Neural cell (in vitro differentiated cells): ENCODE results near the gene SLC44A4. TPM values are rescaled to one million over a fixed set of nuclear protein-coding genes. Genes with fewer than 3 reads are reported as not detected.

Experiments
- H2AFZ ChIP-seq: fragments of 200-600, 300-800 bp; sonication (generic), shearing (Covaris generic); 2 replicates; pipeline ENCODE4 v1.6.0; 2014; ENCODE audit warnings: low read depth, mild to moderate bottlenecking, antibody characterized with exemption, low read length, moderate library complexity
- H3F3A ChIP-seq: fragments of 200-600 bp; shearing (Covaris generic); 2 replicates; pipeline ENCODE4 v1.6.1; 2016; ENCODE audit warnings: mild to moderate bottlenecking, moderate library complexity, mixed read lengths, antibody characterized with exemption, low read length; ENCODE audit not compliant: insufficient read depth, poor library complexity, severe bottlenecking
- H3K27ac ChIP-seq: fragments of 200-600, 300-800 bp; sonication (generic), shearing (Covaris generic); 2 replicates; pipeline ENCODE4 v1.5.1; 2014; ENCODE audit warnings: mild to moderate bottlenecking, low read length, moderate library complexity
- H3K27me3 ChIP-seq: fragments of 300-800, 200-600 bp; sonication (generic), shearing (Covaris generic); 2 replicates; pipeline ENCODE4 v1.6.0; 2014; ENCODE audit warnings: mild to moderate bottlenecking, low read depth, low read length, moderate library complexity; ENCODE audit not compliant: insufficient read depth
- H3K36me3 ChIP-seq: fragments of 300-800, 200-600 bp; sonication (generic), shearing (Covaris generic); 2 replicates; pipeline ENCODE4 v1.5.1; 2014; ENCODE audit warnings: mild to moderate bottlenecking, antibody characterized with exemption, low read length, moderate library complexity; ENCODE audit not compliant: insufficient read depth
- H3K4me2 ChIP-seq: fragments of 300-800, 200-600 bp; sonication (generic), shearing (Covaris generic); 2 replicates; pipeline ENCODE4 v1.6.0; 2014; ENCODE audit warnings: mild to moderate bottlenecking, low read length
- H3K4me3 ChIP-seq: fragments of 300-800, 200-600 bp; sonication (generic), shearing (Covaris generic); 2 replicates; pipeline ENCODE4 v1.5.1; 2014; ENCODE audit warnings: mild to moderate bottlenecking, low read length, moderate library complexity
- H3K79me2 ChIP-seq: fragments of 200-600 bp; shearing (Covaris generic); replicated peaks from 2 replicates; pipeline ENCODE4 v1.6.0; 2014; ENCODE audit warnings: mild to moderate bottlenecking, low read length, moderate library complexity; ENCODE audit not compliant: insufficient read depth
- H3K9ac ChIP-seq: fragments of 300-800, 200-600 bp; sonication (generic), shearing (Covaris generic); 2 replicates; pipeline ENCODE4 v1.6.1; 2016; ENCODE audit warnings: mild to moderate bottlenecking, low read length, mixed read lengths
- H3K9me2 ChIP-seq: fragments of 200-600 bp; shearing (Covaris generic); 2 replicates; pipeline ENCODE4 v1.6.1; 2016; ENCODE audit warnings: mild to moderate bottlenecking, low read length, mixed read lengths; ENCODE audit not compliant: insufficient read depth
- H3K9me3 ChIP-seq: fragments of 200-600, 300-800 bp; sonication (generic), shearing (Covaris generic); 2 replicates; pipeline ENCODE4 v1.6.1; 2016; ENCODE audit warnings: mild to moderate bottlenecking, mixed run types, low read length, moderate library complexity, mixed read lengths
- H4K20me1 ChIP-seq: fragments of 200-600 bp; shearing (Covaris generic); 2 replicates; pipeline ENCODE4 v1.6.1; 2016; ENCODE audit warnings: mild to moderate bottlenecking, mixed run types; ENCODE audit not compliant: insufficient read depth
- EP300 ChIP-seq: fragments of 450-650 bp; conservative IDR thresholded peaks from 2 replicates; pipeline ENCODE4 v1.6.1; 2014; ENCODE audit warnings: antibody characterized with exemption, mild to moderate bottlenecking, moderate library complexity; ENCODE audit not compliant: poor library complexity, severe bottlenecking
- EZH2 ChIP-seq: fragments of 200-600, 300-800 bp; shearing (Covaris generic), sonication (generic); IDR thresholded peaks from 2 replicates; pipeline ENCODE4 v1.6.1; 2014; ENCODE audit warnings: antibody characterized with exemption, low read length, borderline replicate concordance, mild to moderate bottlenecking; ENCODE audit not compliant: insufficient read depth, poor library complexity, severe bottlenecking
- MXI1 ChIP-seq: fragments of 450-650 bp; conservative IDR thresholded peaks from 2 replicates; pipeline ENCODE4 v1.6.1; 2014; ENCODE audit warnings: antibody characterized with exemption, mild to moderate bottlenecking; ENCODE audit not compliant: poor library complexity, severe bottlenecking
- POLR2AphosphoS5 ChIP-seq: IDR thresholded peaks from 2 replicates; pipeline ENCODE4 v1.6.1; 2012
- RAD21 ChIP-seq: fragments of 450-650 bp; conservative IDR thresholded peaks from 2 replicates; pipeline ENCODE4 v1.6.1; 2014; ENCODE audit warnings: antibody characterized with exemption, mild to moderate bottlenecking, moderate library complexity
- REST ChIP-seq: IDR thresholded peaks from 2 replicates; pipeline ENCODE4 v1.6.1; 2012; ENCODE audit warnings: borderline replicate concordance
- SMC3 ChIP-seq: fragments of 450-650 bp; conservative IDR thresholded peaks from 2 replicates; pipeline ENCODE4 v1.6.1; 2014; ENCODE audit warnings: antibody characterized with exemption, mild to moderate bottlenecking, moderate library complexity; ENCODE audit not compliant: poor library complexity
- TAF1 ChIP-seq: IDR thresholded peaks from 2 replicates; pipeline ENCODE4 v1.6.1; 2012; ENCODE audit warnings: low read depth
- polyA plus RNA-seq: library from polyadenylated mRNA; depleted of rRNA; stranded (reverse); fragments of >200 nt; gene quantifications from 2 replicates; pipeline ENCODE4 v1.2.3, GENCODE V29; 2014
- TF ChIP-seq, protein P1 (sequence below): fragments of 450-650 bp; IDR thresholded peaks from 2 replicates; pipeline ENCODE4 v1.5.1; 2014; ENCODE audit warnings: antibody characterized with exemption, mild to moderate bottlenecking, moderate library complexity; ENCODE audit not compliant: poor library complexity, severe bottlenecking

SLC44A4 gene
- polyA plus RNA-seq, 1 donor from 2014 or later = 0.09 TPM

DNA sequence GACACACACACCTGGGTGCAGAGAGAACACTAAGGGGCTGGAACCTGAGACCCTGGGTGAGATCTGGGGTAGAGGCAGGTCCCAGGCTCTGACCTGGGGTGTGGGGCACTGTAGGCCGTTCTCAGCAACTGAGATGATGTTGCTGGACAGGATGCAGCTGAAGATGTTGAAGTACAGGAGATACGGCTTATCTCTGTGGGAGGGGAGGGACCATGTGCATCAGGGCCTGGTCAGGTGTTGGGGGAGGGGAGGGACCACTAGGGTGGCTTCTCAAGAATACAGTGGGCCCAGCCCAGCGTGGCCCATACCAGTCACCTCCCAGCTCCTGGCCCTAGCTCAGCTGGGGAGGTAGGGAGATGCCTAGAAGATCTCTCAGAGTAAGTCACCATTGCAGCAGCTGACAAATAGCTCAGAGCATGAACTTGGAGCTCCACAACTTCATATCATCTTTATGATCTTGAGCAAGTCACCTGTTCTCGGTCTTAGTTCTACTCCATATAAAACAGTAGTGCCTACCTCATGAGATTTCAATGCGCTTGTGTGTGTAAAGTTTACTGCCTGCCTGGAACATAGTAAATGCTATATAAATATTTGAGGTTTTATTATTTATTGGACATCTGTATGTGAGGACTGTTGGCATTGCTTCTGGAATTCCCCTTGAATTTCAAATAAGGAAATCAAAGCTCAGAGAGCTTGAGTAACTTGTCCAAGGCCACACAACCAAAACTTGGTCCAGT is 3.8 kb downstream of the SLC44A4 start:
- no peak overlapping the region for H2AFZ ChIP-seq
- no peak overlapping the region for H3K4me3 ChIP-seq
- no peak overlapping the region for H3K27ac ChIP-seq
- H3K9me2 ChIP-seq = no peaks in the 10 kb centered on the region
- H4K20me1 ChIP-seq = no peaks in the 10 kb centered on the region
- no peak for TF ChIP-seq REST
- TF ChIP-seq EZH2 = no peak
- TF ChIP-seq POLR2AphosphoS5 = no peak
- TF ChIP-seq, protein P1, sequence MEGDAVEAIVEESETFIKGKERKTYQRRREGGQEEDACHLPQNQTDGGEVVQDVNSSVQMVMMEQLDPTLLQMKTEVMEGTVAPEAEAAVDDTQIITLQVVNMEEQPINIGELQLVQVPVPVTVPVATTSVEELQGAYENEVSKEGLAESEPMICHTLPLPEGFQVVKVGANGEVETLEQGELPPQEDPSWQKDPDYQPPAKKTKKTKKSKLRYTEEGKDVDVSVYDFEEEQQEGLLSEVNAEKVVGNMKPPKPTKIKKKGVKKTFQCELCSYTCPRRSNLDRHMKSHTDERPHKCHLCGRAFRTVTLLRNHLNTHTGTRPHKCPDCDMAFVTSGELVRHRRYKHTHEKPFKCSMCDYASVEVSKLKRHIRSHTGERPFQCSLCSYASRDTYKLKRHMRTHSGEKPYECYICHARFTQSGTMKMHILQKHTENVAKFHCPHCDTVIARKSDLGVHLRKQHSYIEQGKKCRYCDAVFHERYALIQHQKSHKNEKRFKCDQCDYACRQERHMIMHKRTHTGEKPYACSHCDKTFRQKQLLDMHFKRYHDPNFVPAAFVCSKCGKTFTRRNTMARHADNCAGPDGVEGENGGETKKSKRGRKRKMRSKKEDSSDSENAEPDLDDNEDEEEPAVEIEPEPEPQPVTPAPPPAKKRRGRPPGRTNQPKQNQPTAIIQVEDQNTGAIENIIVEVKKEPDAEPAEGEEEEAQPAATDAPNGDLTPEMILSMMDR = no peak
- no peak for TF ChIP-seq RAD21
- no peak for TF ChIP-seq EP300
- TF ChIP-seq TAF1 = no peak
- no peak for TF ChIP-seq MXI1
- TF ChIP-seq SMC3 = no peak
- H3K36me3 ChIP-seq = no peaks in the 10 kb centered on the region
- no peaks in the 10 kb centered on the region for H3F3A ChIP-seq
- H3K79me2 ChIP-seq = no peaks in the 10 kb centered on the region
- H3K9me3 ChIP-seq = no peaks in the 10 kb centered on the region
- no peak overlapping the region for H3K4me2 ChIP-seq
- no peaks in the 10 kb centered on the region for H3K27me3 ChIP-seq
- no peak overlapping the region for H3K9ac ChIP-seq

GRCh38 chr6:31874084-31874670 is 4.6 kb downstream of the SLC44A4 start:
- Histone ChIP-seq H2AFZ (no peak overlapping the region), H3K9ac (no peak overlapping the region), H3K4me3 (no peak overlapping the region), H3K4me2 (no peak overlapping the region), H3K36me3 (no peaks in the 10 kb centered on the region), H3K9me2 (no peaks in the 10 kb centered on the region), H3F3A (no peaks in the 10 kb centered on the region), H3K9me3 (no peaks in the 10 kb centered on the region), H3K27me3 (no peaks in the 10 kb centered on the region), H3K27ac (no peak overlapping the region), H4K20me1 (no peaks in the 10 kb centered on the region), H3K79me2 (no peaks in the 10 kb centered on the region)
- TF ChIP-seq SMC3 (no peak), TAF1 (no peak), REST (no peak), EZH2 (no peak), MXI1 (no peak), EP300 (no peak), RAD21 (no peak), POLR2AphosphoS5 (no peak)
- TF ChIP-seq, protein P1 = no peak
